BE2C (cell line): ENCODE data around the gene CDHR3.

Experiments
- DNase-seq: peaks from one replicate; pipeline ENCODE4 v3.0.0-alpha.2; 2020
- H3K27me3 ChIP-seq: fragments of 250-450 bp; sonication (Bioruptor Pico); 2 replicates; pipeline ENCODE4 v1.5.1; 2020; ENCODE audit warnings: mild to moderate bottlenecking
- H3K36me3 ChIP-seq: fragments of 250-450 bp; sonication (Bioruptor Pico); 2 replicates; pipeline ENCODE4 v1.5.1; 2020; ENCODE audit warnings: mild to moderate bottlenecking
- H3K4me1 ChIP-seq: fragments of 250-450 bp; sonication (Bioruptor Pico); 2 replicates; pipeline ENCODE4 v1.5.1; 2020
- H3K4me3 ChIP-seq: 2 replicates; pipeline ENCODE4 v1.5.1; 2011; ENCODE audit warnings: low read depth, low read length
- H3K9me3 ChIP-seq: fragments of 250-450 bp; sonication (Bioruptor Pico); 2 replicates; pipeline ENCODE4 v1.5.1; 2020
- TF ChIP-seq, protein P1 (sequence below): IDR thresholded peaks from 2 replicates; pipeline ENCODE4 v1.5.1; 2012; ENCODE audit warnings: mild to moderate bottlenecking, low read depth, low read length

CDHR3 gene

DNA sequence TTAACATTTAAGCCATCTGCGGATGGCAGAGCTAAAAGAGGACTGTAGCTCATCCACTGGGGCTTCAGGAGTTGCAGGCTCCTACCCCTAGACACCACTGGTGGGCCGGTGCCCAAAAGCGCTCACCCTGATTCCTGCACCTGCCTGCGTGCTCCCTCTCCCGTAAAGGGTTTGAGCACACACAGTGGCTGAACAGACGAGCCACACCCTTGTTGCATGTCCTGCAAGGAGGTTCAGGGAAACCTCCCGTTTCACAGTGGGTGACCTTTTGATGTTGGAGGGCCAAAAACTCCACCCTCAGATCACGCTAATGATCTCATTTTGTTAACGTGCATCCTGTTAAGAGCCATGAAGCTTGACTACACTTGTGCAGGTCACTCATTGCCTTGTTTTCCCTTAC is 111.2 kb downstream of the CDHR3 start:
- H3K4me3 ChIP-seq = no peak overlapping the region
- no peaks in the 10 kb centered on the region for H3K27me3 ChIP-seq
- H3K4me1 ChIP-seq = no peaks in the 10 kb centered on the region
- DNase-seq = no peak
- H3K9me3 ChIP-seq = no peaks in the 10 kb centered on the region
- TF ChIP-seq, protein P1, sequence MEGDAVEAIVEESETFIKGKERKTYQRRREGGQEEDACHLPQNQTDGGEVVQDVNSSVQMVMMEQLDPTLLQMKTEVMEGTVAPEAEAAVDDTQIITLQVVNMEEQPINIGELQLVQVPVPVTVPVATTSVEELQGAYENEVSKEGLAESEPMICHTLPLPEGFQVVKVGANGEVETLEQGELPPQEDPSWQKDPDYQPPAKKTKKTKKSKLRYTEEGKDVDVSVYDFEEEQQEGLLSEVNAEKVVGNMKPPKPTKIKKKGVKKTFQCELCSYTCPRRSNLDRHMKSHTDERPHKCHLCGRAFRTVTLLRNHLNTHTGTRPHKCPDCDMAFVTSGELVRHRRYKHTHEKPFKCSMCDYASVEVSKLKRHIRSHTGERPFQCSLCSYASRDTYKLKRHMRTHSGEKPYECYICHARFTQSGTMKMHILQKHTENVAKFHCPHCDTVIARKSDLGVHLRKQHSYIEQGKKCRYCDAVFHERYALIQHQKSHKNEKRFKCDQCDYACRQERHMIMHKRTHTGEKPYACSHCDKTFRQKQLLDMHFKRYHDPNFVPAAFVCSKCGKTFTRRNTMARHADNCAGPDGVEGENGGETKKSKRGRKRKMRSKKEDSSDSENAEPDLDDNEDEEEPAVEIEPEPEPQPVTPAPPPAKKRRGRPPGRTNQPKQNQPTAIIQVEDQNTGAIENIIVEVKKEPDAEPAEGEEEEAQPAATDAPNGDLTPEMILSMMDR = no peak
- H3K36me3 ChIP-seq = no peaks in the 10 kb centered on the region

DNA sequence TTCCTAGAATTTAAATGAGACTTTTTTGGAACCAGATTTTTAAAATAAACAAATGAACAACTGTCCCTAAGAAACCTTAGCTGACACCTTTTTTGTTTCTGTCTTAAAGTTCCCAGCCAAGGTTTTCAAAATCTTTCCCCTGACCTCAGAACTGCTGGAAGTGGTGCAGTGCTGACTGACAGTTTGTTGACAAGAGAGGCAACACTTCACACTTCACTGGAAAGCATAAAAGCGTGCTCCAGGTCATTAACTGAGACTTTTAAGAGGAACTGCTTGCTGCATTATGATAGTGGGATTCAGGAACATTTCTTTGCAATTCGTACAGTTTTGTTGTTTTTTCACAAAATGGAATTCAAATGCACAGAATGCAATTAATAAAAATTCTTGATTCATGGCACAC is 112.9 kb downstream of the CDHR3 start:
- Histone ChIP-seq H3K27me3 (no peaks in the 10 kb centered on the region), H3K36me3 (no peaks in the 10 kb centered on the region), H3K4me1 (no peaks in the 10 kb centered on the region), H3K9me3 (no peaks in the 10 kb centered on the region), H3K4me3 (no peak overlapping the region)
- no peak for DNase-seq
- TF ChIP-seq, protein P1 = no peak

DNA sequence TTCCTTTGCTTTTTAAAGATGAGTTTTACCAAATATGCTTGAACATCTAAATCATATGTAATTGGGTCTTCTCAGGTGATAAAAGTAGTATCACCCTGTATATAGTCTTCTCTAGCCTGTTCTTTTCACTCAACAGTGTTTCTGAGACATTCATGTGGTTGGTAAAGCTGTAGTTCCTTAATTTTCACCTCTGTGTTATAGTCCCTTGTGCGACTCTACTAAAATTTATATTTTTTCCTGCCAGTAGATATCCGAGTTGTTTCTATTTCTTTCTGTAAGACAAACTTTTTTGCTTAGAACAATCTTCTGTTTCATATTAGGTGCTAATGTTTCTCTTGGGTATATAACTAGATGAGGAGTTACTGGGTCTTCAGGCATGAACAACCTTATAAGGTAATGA is 113.5 kb downstream of the CDHR3 start:
- H3K4me1 ChIP-seq = no peaks in the 10 kb centered on the region
- no peaks in the 10 kb centered on the region for H3K9me3 ChIP-seq
- H3K27me3 ChIP-seq = no peaks in the 10 kb centered on the region
- no peak for DNase-seq
- no peaks in the 10 kb centered on the region for H3K36me3 ChIP-seq
- H3K4me3 ChIP-seq = no peak overlapping the region
- TF ChIP-seq, protein P1 = no peak

DNA sequence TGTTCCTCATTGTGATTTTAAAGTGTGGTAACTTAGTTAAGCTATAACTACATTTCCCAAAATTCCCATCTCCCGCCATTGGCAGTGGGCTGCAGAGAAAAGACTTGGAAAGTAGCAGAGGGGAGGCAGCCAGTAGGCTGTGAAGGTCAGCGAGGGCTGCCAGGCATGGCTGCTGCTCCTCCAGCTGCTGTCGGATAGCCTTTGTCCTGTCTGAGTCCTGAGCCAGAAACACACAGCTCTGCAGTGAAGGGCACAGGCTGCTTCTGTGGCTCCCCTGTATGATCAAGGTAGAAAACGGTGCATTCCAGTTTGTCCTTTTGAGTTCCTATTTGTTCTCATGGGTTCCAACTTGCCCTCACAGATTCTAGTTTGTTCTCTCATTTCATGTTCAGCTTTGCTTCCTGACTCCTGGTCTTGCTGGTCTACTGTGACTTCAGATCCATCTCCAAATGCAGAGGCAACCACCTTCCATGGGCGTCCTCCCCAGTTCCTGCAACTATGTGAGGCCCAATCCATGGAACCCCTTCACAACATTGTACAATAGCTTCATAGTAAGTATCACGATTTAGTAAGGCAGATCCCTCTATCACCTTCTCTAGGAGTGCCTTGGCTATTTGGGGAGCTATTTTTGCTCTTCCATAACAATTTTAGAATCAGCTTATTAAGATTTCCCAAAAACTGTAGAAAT is 117.4 kb downstream of the CDHR3 start:
- Histone ChIP-seq H3K27me3 (no peaks in the 10 kb centered on the region), H3K4me1 (no peaks in the 10 kb centered on the region), H3K9me3 (no peaks in the 10 kb centered on the region), H3K4me3 (no peak overlapping the region), H3K36me3 (no peaks in the 10 kb centered on the region)
- TF ChIP-seq, protein P1 = no peak
- DNase-seq = no peak

DNA sequence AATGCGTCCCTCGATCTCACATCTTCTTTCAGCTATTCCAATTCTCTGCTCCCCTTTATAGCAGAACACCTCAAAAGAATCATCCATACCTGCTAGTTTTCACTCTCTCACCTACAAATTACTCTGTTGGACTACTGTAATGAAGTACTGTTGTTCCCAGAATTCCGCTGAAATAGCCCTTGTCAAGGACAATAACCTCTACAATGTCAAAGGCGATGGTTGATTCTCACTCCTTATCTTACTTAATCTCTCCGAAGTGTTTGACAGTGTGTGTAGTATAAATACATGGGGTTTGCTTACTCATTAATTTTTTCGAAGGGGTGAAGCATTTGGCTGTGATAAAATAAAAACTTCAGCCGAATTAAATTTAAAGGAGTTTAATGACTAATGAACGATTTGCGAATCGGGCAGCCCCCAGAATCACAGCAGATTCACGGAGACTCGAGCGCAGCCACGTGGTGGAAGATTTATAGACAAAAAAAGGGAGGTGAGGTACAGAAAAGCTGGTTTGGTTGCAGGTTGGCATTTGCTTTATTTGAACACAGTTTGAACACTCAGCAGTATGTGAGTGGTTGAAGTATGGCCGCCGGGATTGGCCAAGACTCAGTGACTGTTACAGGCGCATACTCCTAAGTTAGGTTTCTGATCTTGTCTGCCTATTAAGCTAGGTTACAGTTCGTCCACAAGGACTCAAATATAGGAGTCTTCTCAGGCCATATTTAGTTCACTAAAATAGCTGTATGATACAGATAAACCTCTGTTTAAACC is 119.2 kb downstream of the CDHR3 start:
- no peaks in the 10 kb centered on the region for H3K4me1 ChIP-seq
- H3K9me3 ChIP-seq = no peaks in the 10 kb centered on the region
- H3K4me3 ChIP-seq = no peak overlapping the region
- TF ChIP-seq, protein P1 = no peak
- H3K27me3 ChIP-seq = no peaks in the 10 kb centered on the region
- H3K36me3 ChIP-seq = no peaks in the 10 kb centered on the region
- no peak for DNase-seq
